ENCODE measurements around the gene PCNA. TPM values are rescaled to one million over a fixed set of nuclear protein-coding genes. Genes with fewer than 3 reads are reported as not detected.

The PCNA gene
- total RNA-seq, 1 experiment from 2014 or later, result 273 TPM

DNA sequence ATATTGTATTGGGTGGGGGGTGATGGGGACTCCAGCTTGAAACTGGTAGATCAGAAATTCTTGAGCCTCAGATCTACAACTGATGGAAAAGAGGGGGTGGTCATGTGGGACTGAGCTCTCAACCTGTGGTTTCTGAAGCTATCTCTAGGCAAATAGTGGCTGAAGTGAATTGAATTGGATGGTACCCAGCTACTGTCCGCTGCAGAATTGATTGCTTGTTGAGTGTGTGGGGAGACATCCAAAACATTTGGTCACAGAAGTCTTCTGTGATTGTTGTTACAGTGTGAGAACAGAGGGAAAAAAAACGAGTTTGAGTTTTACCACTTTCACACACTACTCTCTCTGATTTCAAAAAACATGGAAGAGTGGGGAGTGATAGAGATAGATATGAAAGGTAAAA is 21.9 kb upstream of the PCNA start:
- Histone ChIP-seq H3K36me3 (ENCODE audit: control insufficient read depth in 1 of 2, insufficient read depth in 2 of 2, low read length in 2 of 2) (no peaks in the 10 kb centered on the region), H3K27ac (ENCODE audit: low read depth, low read length) (no peak overlapping the region), H2AFZ (ENCODE audit: low read depth, low read length, poor library complexity, severe bottlenecking) (no peak overlapping the region), H3K79me2 (ENCODE audit: insufficient read depth, low read length) (peaks cover 33% of the 10 kb centered on the region), H3K4me2 (ENCODE audit: low read length) (no peak overlapping the region), H3K9me3 (ENCODE audit: control insufficient read depth in 1 of 2, insufficient read depth in 1 of 2, low read depth in 1 of 2, low read length in 2 of 2) (no peaks in the 10 kb centered on the region), H3K9ac (ENCODE audit: low read length) (no peak overlapping the region), H3K4me1 (ENCODE audit: control insufficient read depth in 1 of 2, insufficient read depth in 2 of 2, low read length in 2 of 2) (no peaks in the 10 kb centered on the region), H3K9me2 (ENCODE audit: insufficient read depth) (no peaks in the 10 kb centered on the region), H4K20me1 (ENCODE audit: insufficient read depth) (no peaks in the 10 kb centered on the region), H3K4me3 (replicated peaks in 1 of 2; ENCODE audit: low read depth in 1 of 2, low read length in 2 of 2) (no peak overlapping the region), H3K27me3 (ENCODE audit: insufficient read depth, low read length) (no peaks in the 10 kb centered on the region)
- ATAC-seq (no peak), DNase-seq (ENCODE audit: low read depth, low spot score) (no peak)
- CTCF ChIA-PET, result interaction anchor here (0.9 kb wide), 1 partner anchor 81 kb away, joined by 3 read pairs; no protein-coding TSS in a partner anchor
- RAD21 ChIA-PET (ENCODE audit: low non-redundant PET in 1 of 2, low total read pairs in 2 of 2, uncharacterized antibody in 2 of 2, unreplicated experiment in 2 of 2), result no interaction called here
- POLR2A ChIA-PET, result interaction anchor here (2.2 kb wide), 1 partner anchor 15 kb away, joined by 5 read pairs; the partner anchor contains the start of gene CDS2
- TF ChIP-seq EZH2phosphoT487 (IDR thresholded peaks at IDR 0.05; ENCODE audit: borderline replicate concordance) (no peak), EZH2 (IDR thresholded peaks at IDR 0.05) (no peak), SP1 (IDR thresholded peaks at IDR 0.05; ENCODE audit: low read depth) (no peak), ELF1 (IDR thresholded peaks at IDR 0.05; ENCODE audit: borderline replicate concordance, low read depth) (no peak), SIN3A (IDR thresholded peaks at IDR 0.05; ENCODE audit: low read depth) (no peak), RAD21 (IDR thresholded peaks at IDR 0.05; ENCODE audit: low read depth) (no peak), ZNF274 (IDR thresholded peaks at IDR 0.05; ENCODE audit: low read depth, low read length) (no peak), JUND (IDR thresholded peaks at IDR 0.05) (no peak), CEBPB (IDR thresholded peaks at IDR 0.05; ENCODE audit: low read depth) (no peak), CBX3 (IDR thresholded peaks at IDR 0.05; ENCODE audit: low read depth) (no peak), EGR1 (IDR thresholded peaks at IDR 0.05; ENCODE audit: low read depth) (no peak), POLR2AphosphoS5 (IDR thresholded peaks at IDR 0.05; ENCODE audit: low read depth, low read length) (no peak), YY1 (IDR thresholded peaks at IDR 0.05; ENCODE audit: extremely low read depth, insufficient replicate concordance, low read depth, low read length) (no peak)
- TF ChIP-seq, protein P1, sequence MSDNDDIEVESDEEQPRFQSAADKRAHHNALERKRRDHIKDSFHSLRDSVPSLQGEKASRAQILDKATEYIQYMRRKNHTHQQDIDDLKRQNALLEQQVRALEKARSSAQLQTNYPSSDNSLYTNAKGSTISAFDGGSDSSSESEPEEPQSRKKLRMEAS (IDR thresholded peaks at IDR 0.05), result no peak
- TF ChIP-seq, protein P2, sequence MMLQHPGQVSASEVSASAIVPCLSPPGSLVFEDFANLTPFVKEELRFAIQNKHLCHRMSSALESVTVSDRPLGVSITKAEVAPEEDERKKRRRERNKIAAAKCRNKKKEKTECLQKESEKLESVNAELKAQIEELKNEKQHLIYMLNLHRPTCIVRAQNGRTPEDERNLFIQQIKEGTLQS (IDR thresholded peaks at IDR 0.05), result no peak
- TF ChIP-seq, protein P3, sequence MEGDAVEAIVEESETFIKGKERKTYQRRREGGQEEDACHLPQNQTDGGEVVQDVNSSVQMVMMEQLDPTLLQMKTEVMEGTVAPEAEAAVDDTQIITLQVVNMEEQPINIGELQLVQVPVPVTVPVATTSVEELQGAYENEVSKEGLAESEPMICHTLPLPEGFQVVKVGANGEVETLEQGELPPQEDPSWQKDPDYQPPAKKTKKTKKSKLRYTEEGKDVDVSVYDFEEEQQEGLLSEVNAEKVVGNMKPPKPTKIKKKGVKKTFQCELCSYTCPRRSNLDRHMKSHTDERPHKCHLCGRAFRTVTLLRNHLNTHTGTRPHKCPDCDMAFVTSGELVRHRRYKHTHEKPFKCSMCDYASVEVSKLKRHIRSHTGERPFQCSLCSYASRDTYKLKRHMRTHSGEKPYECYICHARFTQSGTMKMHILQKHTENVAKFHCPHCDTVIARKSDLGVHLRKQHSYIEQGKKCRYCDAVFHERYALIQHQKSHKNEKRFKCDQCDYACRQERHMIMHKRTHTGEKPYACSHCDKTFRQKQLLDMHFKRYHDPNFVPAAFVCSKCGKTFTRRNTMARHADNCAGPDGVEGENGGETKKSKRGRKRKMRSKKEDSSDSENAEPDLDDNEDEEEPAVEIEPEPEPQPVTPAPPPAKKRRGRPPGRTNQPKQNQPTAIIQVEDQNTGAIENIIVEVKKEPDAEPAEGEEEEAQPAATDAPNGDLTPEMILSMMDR (IDR thresholded peaks at IDR 0.05 in 2 of 3, conservative IDR thresholded peaks at IDR 0.05 in 1 of 3; ENCODE audit: borderline replicate concordance in 1 of 3, insufficient read depth in 1 of 3, low read depth in 2 of 3, low read length in 2 of 3), result no peak
- intact Hi-C loops (cut with micrococcal nuclease), result no loop called here
- no TSS peak for BruUV-seq (replicated peaks)
